GM18867 (cell line): Measurements from ENCODE around the gene CEP72.
"Not testable (repeated sequence)": the region's sequence is repeated elsewhere in the genome, so short reads cannot be mapped to it uniquely, and the experiment has no call there.

Experiments
- ATAC-seq: cut with Tn5 transposase; IDR thresholded peaks from one replicate; pipeline ENCODE4 v1.9.1; 2021; ENCODE audit warnings: mild to moderate bottlenecking, moderate library complexity; ENCODE audit not compliant: unreplicated experiment

The CEP72 gene

DNA sequence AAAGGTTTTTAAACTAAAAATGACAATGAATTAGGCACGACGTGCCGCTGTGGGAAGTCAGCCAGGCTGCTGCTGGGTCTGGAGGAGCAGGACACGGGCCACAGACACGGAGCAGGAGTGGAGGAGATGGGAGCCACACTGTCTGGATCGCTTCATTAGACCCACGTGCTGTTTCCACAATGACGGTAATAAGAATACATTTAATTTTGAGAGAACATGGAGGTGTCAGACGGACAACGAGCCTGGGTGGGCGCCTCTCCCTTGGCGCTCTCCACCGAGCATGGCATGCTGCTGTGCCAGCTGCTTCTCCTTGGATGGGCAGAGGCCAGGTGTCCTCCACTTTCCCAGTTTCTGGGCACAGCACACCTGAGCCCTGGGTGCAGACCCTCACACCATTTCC, 68.7 kb downstream of the CEP72 start:
- not testable (repeated sequence) for ATAC-seq

DNA sequence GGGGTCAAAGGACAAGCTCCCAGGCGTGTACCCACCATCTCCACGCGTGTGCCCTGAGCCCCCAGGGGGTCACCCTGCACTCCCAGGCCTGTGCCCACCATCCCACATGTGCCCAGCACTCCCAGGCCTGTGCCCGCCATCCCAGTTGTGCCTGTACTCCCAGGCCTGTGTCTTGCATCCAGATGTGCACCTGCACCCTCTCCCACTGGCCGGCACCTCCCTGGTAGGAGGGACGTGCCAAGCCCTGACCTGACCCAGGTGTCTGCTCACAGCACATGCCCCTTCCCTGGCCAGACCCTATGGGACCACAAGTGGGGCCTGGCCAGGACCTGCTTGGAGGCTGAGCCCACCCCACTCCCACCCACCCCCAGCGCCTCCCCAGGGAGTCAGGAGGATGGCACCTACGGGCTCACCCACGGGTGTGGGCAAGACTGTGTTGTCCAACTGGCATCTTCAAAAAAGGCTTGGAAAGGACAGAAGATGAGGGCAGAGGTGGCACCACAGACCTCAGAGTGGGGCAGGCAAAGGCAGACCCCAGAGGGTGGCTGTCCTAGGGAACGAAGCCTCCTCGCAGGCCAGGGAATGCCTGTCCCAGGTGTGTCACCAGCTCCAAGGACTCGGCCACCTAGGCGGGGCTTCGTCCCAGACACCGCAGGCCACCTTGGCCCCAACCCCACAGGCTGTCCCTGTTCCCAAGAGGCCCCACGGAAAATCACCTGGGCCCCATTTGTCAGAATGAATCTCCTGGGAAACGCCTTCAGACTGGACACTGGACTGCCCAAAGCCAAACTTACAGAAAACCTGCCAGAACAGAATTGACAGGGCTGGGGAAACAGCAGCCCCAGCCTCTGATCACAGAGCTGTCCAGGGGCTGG, 69.4 kb downstream of the CEP72 start:
- not testable (repeated sequence) for ATAC-seq

DNA sequence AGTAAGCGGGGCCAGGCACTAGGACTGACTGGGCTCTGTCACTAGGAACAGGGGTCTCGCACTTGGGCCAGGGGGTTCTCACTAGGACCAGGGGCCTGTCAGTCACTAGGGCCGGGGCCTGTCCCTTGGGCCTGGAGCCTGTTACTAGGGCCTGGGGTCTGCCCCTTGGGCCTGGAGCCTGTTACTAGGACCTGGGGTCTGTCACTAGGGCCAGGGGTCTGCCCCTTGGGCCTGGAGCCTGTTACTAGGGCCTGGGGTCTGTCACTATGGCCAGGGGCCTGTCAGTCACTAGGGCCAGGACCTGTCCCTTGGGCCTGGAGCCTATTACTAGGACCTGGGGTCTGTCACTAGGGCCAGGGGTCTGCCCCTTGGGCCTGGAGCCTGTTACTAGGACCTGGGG, 70.1 kb downstream of the CEP72 start:
- ATAC-seq = not testable (repeated sequence)

DNA sequence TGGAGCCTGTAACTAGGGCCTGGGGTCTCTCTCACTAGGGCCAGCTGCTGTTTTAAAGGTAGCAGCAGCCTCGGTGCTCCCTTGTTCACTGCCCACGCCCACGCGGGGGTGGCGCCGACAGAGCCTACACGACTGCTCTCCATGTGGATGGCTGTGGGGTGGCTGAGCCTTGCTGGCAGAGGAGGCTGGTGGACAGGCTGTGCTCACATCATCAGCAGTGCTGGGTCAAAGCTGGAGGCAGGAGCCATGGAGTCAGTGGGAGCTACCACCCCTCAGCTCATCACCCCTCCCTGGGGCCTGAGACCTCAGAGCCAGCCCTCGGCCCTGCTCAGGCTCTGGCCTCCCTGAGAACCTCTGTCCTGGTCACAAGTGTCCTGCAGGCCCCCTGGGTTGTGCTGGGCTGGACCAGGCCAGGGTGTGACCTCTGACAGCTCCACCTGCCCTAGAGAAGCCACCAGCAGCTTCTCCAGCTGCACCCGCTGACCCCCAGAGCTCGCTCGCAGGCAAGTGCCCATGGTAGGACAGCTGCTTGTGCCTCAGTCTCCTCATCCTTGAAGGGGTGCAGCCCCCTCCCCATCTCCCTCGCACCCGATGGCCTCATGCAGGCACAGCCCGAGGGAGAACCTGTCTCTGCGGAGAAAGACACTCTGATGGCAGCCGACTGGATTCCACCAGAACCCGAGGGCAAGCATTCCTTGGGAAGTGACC, 70.7 kb downstream of the CEP72 start:
- ATAC-seq = not testable (repeated sequence)

DNA sequence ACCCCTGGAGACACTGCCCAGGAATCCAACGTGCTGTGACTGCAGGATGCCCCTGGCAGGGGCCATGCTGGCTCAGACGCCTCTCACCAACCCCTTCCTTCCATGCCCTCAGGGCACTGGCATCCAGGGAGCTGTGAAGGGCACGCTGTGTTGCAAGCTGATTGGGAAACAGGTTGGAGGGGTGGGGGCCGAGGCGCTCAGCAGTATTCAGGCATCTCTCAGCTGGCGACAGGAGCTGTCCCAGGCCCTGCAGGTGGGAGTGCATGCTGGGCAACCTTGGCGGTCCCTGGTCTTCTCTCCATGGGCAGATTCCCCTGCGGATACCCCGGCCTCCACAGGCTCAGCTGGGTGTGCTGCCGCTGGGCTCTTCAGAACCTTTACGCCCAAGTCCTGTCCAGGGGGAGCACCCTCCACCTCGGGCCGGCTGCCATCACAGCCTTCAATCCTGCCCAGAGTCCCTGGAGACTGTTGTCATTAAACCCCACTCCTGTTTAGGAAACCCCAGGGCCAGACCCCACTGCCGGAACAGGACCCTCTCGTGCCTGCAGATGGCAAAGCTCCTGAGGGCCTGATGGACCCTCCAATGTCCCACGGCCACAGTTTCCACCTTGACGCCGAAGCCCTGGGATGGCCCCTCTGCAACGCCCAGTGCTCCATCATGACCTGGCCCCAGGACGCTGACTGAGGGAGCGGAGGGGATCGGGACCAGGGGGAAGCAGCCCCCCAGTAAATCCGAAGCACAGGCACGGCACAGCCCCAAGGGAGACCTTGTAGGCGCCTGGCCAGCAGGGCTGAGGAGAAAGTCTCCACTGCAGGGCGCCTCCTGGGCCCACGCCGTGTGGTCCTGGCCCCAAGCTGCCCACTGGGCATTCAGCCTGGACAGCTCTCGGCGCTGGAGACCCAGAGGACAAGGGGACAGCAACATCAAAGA, 71.7 kb downstream of the CEP72 start:
- ATAC-seq = no peak

DNA sequence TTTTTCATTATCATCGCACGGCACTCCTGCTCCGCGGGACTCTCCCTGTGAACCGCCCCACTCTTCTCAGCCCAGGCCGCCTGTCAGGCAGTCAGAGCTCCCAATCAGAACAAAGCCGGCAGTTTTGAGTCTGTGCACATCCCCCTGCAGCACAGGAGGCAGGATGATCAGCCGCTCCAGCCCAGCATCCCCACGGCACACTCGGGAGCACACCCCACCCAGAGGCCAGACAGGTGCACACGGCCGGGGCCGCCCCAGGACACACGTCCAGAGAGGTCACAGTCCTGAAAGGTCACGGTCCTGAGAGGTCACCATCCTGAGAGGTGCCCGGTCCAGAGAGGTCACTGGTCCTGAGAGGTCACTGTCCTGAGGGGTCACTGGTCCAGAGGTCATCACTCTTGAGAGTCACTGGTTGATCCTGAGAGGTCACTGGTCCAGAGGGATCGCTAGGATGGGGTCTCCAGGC, 72.6 kb downstream of the CEP72 start:
- no peak for ATAC-seq

DNA sequence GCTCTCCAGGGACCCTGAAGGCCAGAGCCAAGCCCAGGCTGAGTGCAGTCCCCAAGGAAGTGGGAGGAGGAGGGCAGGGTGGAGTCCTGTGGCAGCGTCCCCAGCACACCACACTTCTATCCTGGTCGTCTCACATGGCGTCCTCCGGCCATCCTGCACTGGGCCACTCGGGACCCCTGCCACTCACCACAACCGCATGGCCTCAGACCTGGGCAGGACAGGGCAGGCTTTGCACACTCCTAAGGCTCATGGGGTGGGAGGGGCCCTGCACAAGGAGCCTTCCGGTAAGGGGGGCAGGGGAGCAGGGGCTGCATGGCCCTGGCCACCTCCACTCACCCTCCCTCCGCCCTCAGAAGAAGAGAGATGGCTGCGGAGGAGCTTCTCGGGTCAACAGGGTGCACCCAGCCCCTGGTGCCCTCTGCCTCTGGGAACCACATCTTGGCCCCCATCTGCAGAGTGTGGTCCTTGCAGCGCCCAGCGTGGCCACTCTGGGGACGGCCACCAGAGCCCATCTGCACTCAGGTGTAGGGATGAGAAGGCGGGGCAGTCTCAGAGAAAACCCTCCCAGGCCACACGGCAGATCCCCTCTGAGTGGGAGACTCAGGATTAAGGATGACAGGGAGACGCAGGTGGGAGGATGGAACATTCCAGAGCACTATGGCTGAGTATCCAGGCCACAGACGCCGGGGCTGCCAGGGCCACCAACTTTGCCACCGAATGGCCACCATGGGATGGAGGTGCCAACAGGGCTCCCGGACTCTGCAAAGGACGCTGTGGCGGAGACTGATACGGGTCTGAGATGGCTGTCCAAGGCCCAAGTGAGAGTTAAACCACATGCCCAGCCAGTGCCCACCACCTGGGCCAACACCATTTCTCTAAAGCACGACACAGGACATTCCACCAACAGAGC, 73.4 kb downstream of the CEP72 start:
- ATAC-seq = no peak

DNA sequence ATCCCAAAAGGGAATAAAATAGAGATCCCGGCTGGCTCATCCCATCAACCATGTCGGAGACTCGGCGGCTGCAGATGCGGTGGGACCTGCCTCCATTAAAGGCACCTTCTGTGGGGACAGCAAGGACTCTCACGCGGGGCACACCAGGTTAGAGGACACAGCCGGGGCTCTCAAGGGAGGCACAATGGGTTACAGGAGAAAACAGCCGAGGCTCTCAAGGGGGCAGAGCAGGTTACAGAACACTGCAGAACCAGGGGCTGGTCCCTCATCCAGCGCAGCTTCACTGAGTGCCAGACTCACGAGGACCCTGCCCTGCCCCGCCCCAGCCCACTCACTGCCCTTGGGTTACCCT, 74.0 kb downstream of the CEP72 start:
- ATAC-seq = not testable (repeated sequence)

DNA sequence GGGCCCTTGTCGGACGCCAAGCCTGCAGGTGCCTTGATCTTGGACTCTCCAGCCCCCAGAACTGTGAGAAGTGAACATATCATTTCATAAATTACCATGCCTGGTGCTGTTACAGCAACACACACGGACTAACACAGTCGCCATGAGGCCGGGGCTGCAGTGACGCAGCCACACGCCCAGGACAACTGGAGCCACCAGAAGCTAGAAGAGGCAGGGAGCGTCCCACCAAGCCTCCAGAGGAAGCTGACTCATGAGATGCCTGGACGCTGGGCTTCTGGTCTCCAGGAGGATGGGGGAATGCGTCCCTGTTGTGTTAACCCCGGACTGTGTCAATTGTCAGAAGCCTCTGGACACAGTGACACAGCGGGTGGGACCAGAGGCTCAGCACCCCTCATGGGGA, 74.8 kb downstream of the CEP72 start:
- ATAC-seq = not testable (repeated sequence)

DNA sequence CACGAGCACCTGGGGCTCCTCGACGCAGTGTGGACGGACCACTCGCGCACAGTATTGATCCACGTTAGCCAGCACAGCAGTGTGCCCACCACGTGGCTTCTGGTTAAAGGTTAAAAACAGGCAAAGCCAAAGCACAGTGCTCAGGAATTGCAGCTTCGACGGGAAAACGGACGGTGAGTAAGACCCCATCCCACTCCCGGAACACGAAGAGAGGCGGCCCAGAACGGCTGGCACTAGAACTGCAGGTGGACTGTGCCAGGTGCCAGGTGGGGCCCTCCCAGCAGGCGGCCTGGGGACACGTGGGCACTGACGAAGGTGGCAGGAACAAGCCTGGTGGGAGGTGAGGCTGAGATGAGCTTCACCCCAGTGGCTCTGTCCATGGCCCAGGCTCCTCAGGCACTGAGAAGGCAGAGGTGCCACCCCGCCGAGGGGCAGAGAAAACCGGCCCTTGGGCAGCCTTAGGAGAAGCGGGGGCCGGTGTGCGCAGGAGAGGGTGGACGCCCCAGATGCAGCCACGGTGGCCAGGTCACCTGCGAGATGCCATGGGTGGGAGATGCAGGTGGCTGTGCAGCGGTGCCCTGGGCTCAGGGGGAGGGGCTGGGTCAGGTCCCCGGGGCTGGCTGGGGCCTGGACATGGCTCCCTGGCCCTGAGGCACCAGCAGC, 76.3 kb downstream of the CEP72 start:
- ATAC-seq = not testable (repeated sequence)

DNA sequence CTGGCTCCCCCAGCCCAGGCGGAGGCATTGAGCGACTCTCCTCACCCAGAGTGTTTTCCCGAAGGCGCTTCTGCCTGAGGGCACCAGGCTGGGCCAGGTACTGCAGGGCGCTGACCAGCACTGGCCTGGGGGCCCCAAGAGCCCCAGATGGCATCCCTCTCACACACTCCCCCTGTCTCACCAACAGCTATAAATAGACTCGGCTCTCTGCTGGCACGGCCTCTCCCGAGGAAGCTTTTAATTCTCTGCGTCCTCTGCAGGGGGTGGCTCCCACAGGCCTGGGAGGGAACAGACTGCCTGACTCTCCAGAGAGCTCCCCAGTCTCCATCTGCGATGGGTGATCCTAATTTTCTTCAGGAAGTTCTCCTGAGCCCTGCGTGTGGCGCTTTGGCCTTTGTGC, 78.2 kb downstream of the CEP72 start:
- ATAC-seq = not testable (repeated sequence)

DNA sequence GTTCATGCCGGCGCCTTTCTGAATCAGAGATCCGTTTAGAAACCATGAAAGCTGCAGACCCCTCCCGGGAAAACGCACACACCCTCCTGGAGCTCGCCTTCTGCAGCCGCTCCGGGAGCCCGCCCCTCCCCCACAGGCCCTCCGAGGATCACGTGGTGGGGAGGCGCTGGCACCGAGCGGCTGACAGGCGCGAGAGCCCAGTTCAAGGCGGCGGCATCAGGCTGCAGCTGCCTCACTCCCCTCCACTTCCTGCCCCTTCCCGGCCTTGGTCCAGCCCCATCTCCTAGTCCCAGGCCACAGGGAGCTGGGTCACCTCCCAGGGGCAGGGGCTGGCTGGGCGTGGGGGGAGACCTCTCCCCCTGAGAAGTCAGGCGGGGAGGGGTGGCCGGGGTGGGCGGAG, 78.9 kb downstream of the CEP72 start:
- not testable (repeated sequence) for ATAC-seq

DNA sequence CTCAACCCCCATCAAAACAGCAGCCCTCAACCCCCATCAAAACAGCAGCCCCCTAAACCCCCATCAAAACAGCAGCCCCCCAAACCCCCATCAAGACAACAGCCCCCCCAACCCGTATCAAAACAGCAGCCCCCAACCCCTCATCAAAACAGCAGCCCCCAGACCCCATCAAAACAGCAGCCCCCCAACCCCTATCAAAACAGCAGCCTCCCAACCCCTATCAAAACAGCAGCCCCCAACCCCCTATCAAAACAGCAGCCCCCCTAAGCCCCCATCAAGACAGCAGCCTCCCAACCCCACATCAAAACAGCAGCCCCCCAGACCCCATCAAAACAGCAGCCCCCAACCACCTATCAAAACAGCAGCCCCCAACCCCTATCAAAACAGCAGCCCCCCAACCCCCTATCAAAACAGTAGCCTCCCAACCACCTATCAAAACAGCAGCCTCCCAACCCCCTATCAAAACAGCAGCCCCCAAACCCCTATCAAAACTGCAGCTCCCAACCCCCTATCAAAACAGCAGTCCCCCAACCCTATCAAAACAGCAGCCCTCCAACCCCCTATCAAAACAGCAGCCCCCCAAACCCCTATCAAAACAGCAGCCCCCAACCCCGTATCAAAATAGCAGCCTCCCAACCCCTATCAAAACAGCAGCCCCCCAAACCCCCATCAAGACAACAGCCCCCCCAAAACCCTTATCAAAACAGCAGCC, 79.8 kb downstream of the CEP72 start:
- no peak for ATAC-seq

DNA sequence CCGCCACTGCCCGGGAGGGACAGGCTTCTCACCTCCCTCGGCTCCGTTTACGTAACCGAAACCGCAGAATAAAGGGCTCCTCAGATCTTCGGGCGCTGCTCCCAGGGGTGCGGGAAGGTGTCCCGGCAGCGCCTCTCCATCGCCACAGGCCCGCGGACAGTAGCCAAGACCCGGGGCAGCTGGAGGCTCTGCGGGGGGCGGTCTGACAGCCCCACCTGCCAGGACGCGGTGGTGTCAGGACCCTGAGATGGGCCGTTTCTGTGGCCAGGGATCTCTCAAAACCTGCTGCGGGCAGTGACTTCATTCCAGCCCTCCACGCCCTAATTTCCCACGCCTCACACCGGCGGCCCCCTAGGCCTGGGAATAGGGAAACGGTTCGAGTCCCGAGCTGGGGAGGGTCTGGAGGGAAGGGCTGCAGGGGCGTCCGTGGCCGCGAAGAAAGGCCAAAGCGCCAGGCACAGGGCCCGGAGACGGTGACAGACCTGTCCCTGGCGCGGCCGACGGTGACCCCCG, 80.4 kb downstream of the CEP72 start:
- peak; percentile 19 for ATAC-seq

DNA sequence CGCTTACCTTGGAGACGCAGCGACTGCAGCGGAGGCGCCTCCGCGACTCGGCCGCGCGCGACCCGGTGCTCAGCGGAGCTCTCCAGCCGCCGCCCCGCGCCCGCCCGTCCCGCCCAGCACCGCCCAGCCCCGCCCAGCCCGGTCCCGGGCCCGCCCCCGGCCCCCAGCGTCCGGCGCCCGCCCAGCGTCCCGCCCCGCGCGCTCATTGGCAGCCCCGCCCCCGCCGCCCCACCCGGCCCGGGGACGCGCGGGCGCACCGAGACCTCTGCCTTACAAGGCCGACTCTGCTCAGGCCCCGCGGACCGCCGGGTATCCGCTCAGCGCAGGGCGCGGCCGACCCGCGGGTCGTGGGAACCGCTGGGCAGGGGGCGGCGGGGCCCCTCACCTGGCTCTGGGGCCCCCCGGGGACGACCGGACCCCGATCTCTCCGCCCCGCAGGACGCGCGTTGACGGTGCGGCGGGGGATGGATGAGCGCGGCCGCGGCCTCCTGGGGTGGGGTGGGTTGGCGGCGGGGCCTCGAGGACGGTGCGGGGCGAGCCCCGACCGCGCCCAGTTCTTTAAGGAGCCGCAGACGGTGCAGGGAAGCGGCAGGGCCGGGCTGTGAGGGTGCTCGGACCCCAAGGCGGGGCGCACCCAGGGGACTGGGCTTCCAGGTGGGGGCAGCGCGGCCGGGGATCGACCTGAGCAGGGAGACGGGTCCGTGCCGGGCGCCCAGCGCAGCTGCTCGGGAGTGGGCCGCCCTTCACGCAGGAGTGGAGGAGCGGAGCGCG, 81.3 kb downstream of the CEP72 start, which contains the start of gene TPPP:
Gene TPPP (minus strand): TSS at position 82 of the 771 bp plus-strand sequence. CDS start 15,292 bp downstream, outside the sequence.
- peak; percentile 82 for ATAC-seq

DNA sequence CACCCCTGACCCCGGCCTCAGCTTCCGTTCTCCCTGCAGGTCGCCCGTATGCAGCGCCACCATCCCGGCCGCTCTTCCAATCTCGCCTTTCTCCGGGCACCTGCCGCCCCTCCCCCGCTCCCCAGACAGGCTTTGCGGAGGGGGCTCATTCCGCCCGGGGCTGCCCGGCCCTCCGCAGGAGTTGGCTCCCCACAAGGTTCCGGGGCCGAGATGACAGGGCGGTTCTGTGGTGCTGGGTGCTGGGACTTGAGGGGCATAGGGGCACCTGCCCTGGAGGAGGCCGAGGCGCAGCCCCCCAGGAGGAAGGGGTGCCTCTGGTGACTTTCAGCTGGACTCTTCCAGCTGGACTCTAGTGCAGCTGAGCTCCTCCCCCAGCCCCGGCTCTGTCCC, 81.9 kb downstream of the CEP72 start:
- not testable (repeated sequence) for ATAC-seq

DNA sequence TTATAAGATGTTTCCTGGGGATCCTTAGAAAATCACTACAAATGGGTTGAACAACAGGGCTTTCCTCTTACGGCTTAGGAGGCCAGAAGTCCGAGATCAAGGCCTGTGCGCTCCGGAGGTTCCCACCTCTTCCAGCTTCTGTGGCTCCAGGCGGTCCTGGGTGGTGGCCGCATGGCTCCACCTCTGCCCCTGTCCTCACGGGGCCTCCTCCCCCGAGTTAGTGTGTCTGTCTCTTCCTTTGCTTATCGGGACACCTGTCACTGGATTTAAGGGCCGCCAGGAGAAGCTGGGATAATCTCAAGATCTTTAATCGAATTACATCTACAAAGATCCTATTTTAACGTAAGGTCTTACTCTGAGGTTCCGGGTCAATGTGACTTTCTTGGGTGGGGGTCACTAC, 83.3 kb downstream of the CEP72 start:
- ATAC-seq = not testable (repeated sequence)

DNA sequence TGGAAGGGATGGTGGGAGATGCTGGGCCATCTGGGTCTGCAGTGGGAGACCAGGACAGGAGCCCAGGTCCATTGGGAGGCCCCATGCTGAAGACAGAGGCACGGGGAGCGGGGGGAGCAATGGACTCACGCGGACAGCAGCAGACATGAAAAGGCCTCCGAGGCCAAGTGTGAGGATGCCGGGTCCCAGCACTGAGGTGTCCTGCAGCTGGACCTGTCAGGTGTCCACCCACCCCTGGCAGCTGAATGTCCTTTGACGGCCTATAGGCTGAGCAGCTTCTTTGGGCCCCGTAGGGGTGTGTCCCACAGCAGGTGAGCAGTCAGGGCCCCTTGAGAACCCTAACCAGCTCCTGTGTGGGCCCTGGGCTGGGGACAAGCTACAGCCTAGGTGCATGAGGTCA, 84.1 kb downstream of the CEP72 start:
- ATAC-seq = not testable (repeated sequence)
